GM18909 (cell line): ENCODE measurements around the gene ST6GALNAC1.
"Not testable (repeated sequence)": the region's sequence is repeated elsewhere in the genome, so short reads cannot be mapped to it uniquely, and the experiment has no call there.

Experiments
- ATAC-seq: cut with Tn5 transposase; IDR thresholded peaks from one replicate; pipeline ENCODE4 v1.9.1; 2021; ENCODE audit warnings: mild to moderate bottlenecking; ENCODE audit not compliant: unreplicated experiment, poor library complexity

The ST6GALNAC1 gene

DNA sequence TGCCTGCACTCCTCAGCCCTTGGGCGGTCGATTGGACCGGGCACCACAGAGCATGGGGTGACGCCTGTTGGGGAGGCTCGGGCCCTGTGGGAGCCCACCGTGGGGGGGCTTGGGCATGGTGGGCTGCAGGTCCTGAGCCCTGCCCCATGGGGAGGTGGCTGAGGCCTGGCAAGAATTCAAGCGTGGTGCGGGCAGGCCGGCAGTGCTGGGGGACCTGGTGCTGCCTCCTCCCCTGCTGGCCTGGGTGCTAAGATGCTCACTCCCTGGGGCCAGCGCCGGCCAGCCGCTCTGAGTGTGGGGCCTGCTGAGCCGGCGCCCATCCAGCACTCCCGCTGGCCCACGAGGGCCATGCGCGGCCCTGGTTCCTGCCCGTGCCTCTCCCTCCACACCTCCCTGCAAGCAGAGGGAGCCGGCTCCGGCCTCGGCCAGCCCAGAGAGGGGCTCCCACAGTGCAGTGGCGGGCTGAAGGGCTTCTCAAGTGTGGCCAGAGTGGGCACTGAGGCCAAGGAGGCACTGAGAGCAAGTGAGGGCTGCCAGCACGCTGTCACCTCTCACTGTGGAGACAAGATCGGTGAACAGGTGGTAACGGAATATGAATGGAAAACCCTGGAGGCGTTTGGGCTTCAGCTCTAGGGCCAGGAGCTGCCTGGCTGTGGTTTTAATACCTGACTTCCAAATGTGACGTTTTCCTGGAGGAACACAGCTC lies 28.5 kb downstream of the ST6GALNAC1 start:
- no peak for ATAC-seq

DNA sequence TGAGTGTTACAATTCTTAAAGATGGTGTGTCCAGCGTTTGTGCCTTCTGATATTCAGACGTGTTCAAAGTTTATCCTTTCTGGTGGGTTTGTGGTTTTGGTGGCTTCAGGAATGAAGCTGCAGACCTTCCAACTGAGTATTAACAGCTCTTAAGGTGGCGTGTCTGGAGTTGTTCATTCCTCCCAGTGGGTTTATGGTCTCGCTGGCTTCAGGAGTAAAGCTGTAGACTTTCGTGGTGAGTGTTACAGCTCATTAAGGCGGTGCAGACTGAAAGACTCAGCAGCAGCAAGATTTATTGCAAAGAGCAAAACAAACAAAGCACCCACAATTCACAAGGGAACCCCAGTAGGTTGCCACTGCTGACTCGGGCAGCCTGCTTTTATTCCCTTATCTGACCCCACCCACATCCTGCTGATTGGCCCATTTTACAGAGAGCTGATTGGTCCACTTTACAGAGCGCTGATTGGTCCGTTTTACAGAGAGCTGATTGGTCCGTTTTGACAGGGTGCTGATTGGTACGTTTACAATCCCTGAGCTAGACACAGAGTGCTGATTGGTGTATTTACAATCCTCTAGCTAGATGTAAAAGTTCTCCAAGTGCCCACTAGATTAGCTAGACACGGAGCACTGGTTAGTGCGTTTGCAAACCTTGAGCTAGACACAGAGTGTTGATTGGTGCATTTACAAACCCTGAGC lies 29.3 kb downstream of the ST6GALNAC1 start:
- ATAC-seq = not testable (repeated sequence)

DNA sequence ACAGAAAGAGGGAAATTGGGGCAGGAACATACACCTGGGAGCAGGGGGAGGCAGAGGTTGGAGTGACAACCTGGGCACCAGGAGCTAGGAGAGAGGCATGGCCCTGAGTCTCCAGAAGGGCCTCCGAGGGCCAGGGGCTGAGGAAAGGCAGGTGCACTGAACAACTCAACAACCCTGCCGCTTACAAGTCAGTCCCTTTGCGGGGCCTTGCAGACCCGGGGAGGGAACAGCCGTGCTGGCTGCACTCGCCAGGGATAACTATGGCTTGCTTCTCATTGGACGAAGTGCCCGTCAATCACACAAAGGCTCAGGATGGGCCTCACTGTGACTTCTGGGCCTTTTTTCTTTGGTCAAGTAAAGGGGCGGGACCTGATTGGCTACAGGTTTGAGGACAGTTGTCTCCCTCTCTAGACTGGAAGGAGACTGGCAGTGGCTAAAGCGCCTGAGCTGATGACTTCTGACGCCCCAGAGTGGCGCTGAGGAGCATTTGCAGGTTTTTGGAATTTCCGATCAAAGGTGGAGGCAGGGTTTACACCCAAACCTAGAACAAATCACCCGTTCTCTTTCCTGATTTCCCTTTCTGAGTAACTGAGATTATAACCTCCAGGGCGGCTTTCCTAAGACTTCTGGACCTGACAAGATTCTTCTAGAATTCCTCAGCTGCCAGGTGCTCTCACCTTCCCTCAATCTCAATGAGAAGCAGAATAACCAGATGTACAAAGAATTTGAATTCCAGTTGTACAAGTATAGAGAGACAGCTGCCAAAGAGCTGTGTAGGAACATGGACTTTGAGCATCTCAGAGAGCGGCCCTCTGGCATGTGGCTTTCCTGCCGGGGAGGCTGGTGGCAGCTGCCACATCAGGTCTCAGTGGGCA lies 30.3 kb downstream of the ST6GALNAC1 start:
- ATAC-seq = no peak

GRCh38 chr17:76612465-76612864 lies 31.1 kb downstream of the ST6GALNAC1 start:
- no peak for ATAC-seq

DNA sequence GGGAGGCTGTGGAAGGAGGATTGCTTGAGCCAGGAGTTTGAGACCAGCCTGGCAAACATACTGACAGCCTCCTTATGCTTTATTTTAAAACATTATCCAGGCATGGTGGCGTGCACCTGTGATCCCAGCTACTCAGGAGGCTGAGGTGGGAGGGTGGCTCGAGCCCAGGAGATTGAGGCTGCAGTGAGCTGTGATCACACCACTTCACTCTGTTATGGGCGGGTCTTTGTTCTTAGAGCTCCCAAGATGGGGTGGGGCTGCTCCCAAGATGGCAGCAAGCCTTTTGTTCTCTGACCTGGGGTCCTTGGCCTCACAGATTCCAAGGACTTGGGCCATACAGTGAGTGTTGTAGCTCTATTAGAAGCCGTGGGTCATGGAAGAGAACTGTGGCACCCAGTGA lies 31.8 kb downstream of the ST6GALNAC1 start:
- ATAC-seq = no peak

DNA sequence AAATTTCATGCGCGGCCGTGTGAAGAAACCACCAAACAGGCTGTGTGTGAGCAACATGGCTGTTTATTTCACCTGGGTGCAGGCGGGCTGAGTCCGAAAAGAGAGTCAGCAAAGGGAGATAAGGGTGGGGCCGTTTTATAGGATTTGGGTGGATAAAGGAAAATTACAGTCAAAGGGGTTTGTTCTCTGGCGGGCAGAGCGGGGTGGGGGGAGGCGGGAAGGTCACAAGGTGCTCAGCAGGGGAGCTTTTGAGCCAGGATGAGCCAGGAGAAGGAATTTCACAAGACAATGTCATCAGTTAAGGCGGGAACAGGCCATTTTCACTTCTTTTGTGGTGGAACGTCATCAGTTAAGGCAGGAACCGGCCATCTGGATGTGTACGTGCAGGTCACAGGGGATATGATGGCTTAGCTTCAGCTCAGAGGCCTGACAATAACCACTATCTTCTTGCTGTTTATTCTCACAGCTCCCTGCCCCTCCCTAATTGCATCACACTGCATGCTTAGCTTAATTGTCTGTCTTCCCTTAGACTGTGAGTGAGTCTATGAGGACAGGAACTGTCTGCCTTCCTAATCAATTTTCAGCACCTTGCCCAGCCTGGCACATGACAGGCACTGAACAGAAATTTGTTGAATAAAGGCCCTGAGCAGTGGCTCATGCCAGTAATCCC lies 32.3 kb downstream of the ST6GALNAC1 start:
- not testable (repeated sequence) for ATAC-seq

DNA sequence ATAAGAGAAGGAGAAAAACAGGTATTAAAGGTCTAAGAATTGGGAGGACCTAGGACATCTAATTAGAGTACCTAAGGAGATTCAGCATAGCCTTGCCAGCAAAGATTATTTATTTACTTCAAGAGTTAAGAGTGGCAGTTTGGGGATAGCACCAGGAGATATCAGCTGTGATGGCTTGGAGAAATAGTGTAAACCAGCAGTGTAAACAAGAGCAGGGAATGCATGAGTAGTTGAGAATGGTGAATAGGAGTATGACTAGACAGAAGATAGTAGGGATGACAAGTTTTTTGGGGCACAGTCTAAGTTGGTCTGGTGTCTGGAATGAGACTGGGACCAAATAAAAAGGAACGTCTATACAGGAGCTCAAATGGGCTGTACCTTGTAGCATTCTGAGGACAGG lies 36.9 kb downstream of the ST6GALNAC1 start:
- not testable (repeated sequence) for ATAC-seq

- no peak for ATAC-seq
Measured at GRCh38 chr17:76601065-76601464, 42.5 kb downstream of the ST6GALNAC1 start.

- ATAC-seq = no peak
Measured at GRCh38 chr17:76599694-76600460, 43.7 kb downstream of the ST6GALNAC1 start.

DNA sequence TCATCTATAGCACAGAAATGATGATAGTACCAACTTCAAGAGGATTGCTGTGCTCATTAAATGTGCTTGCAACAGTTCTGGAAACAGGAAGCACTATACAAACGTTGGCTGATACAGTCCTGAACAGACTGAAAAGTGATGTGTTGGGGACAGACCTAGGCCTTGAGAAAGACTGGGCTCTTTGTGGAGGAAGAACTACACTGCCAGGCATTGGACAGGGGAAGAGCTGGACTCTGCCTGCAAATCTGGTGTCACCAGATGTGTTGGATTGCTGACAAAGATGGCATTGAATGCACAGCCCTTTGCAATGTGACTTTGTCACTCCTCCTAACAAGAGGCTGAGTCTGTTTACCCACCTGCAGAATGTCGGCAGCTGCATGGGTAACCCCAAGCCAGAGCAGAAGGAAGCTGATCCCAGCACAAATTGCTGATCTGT lies 45.5 kb downstream of the ST6GALNAC1 start:
- ATAC-seq = no peak

GRCh38 chr17:76597156-76598003 lies 46.2 kb downstream of the ST6GALNAC1 start:
- no peak for ATAC-seq

GRCh38 chr17:76594690-76595089 lies 48.9 kb downstream of the ST6GALNAC1 start:
- ATAC-seq = no peak

- no peak for ATAC-seq
Measured at GRCh38 chr17:76593959-76594358, 49.6 kb downstream of the ST6GALNAC1 start.

DNA sequence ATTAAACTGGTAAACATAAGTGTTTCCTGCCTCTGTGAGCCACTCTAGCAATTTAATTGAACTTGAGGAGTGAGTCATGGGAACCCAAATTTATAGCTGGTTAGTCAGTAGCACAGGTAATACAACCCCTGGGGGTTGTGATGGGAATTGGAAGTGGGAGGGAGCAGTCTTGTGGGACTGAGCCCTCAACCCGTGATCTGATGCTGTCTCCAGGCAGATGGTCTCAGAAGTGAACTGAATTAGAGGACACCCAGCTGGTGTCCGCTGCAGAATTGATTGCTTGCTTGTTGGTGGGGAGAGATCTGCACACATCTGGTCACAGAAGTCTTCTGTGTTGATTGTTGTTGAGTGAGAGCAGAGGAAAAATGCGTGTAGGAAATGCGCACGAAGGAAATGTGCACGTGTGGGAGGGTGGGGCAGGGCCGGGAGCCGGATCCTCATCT lies 50.2 kb downstream of the ST6GALNAC1 start:
- ATAC-seq = no peak

- ATAC-seq = no peak
Measured at GRCh38 chr17:76588182-76588581, 55.4 kb downstream of the ST6GALNAC1 start.

- no peak for ATAC-seq
Measured at GRCh38 chr17:76586741-76587487, 56.6 kb downstream of the ST6GALNAC1 start.

DNA sequence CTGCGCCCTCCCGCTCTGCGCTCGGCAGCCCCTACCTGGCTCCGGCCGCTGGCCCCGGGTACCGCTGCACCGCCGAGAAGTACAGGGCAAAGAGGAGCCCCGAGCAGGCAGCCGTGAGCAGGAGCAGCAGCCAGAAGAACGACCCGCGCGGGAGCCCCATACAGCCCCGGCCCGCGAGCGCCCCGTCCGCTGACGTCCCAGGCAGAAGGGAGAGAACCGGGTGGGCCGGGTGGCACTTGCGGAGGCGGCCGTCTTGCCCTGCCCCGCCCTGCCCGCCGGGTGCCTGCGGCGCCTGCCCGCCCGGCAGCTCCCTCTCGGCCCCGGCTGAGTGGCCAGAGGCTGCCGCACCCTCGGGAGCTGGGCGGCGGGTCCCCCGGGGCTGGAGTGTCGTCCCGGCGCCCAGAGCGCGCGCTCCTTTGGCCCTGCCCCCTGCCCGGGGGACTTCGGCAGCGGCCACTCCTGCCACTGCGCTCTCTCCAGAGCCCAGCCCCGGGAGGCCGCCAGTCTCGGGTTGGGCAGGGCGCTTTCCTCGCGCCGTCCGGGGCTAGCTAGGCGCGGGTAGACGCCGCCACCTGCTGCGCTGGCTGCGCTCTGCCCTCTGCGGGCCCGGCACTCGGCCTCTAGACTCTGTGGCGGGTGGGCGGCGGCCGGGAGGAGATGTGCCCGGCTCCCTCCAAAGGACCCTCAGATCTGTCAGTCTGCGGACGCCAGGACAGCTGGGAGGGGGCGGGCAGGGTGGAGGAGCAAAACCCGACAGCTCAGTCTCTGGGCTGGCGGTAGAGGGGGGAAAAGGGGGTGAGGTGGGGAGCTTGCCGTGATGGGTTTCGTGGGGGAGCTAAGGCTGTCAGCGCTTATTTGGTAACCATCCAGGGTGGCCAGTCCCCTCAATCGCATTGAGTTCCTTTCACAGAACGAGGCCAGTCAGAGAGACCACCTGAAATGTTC lies 57.6 kb downstream of the ST6GALNAC1 start, which contains the start of gene ST6GALNAC2:
TSS of gene ST6GALNAC2 (minus strand) at position 212 of the 945 bp plus-strand sequence. CDS start at position 160, 52 bp downstream.
- ATAC-seq = no peak
